Gastroesophageal sphincter (tissue), 4 donors: ENCODE measurements around the gene KLK6. TPM values are rescaled to one million over a fixed set of nuclear protein-coding genes. Genes with fewer than 3 reads are reported as not detected.

Source experiments
- ATAC-seq: fragments of 150-250 bp; one replicate; pipeline ENCODE4 v1.9.1; 2016; ENCODE audit warnings: mild to moderate bottlenecking, moderate library complexity
- H3K27ac ChIP-seq, 4 donors: fragments of 200-600 bp; sonication (generic) in 3 of 4; 1 replicate in 3 of 4; 2 replicates in 1 of 4; pipeline ENCODE4 v1.5.1; 2016 to 2019
- H3K27me3 ChIP-seq: fragments of 200-600 bp; sonication (generic); one replicate; pipeline ENCODE4 v1.5.1; 2019
- H3K36me3 ChIP-seq, 2 donors: fragments of 200-600 bp; sonication (generic); one replicate each; pipeline ENCODE4 v1.5.1; 2019; ENCODE audit warnings: control low read depth in 1 of 2
- H3K4me1 ChIP-seq, 3 donors: fragments of 200-600 bp; sonication (generic); 1 replicate in 2 of 3; 2 replicates in 1 of 3; pipeline ENCODE4 v1.5.1; 2016 to 2019; ENCODE audit warnings: control low read depth in 2 of 3
- H3K4me3 ChIP-seq, 2 donors: fragments of 200-600 bp; sonication (generic); one replicate each; pipeline ENCODE4 v1.5.1; 2019; ENCODE audit warnings: mild to moderate bottlenecking in 1 of 2, moderate library complexity in 1 of 2
- H3K9me3 ChIP-seq, 3 donors: fragments of 200-600 bp; sonication (generic); one replicate each; pipeline ENCODE4 v1.5.1; 2017 to 2019; ENCODE audit warnings: control low read depth in 2 of 3
- CTCF ChIP-seq, 4 experiments: fragments of 200-600 bp in 2 of 4; fragments of 450-650 bp in 2 of 4; sonication (generic) in 1 of 4; IDR thresholded peaks; one replicate each; pipeline ENCODE4 v1.5.1; 2017 to 2019; ENCODE audit warnings: antibody characterized with exemption in 4 of 4, mild to moderate bottlenecking in 2 of 4, moderate library complexity in 2 of 4
- EP300 ChIP-seq: sonication (generic); formaldehyde crosslinking; IDR thresholded peaks from one replicate; pipeline ENCODE4 v1.6.1; 2017; ENCODE audit warnings: antibody characterized with exemption, mild to moderate bottlenecking
- POLR2A ChIP-seq, 2 donors: fragments of 450-650 bp; IDR thresholded peaks; one replicate each; pipeline ENCODE4 v1.6.1; 2017; ENCODE audit warnings: antibody characterized with exemption in 2 of 2, mild to moderate bottlenecking in 2 of 2, moderate library complexity in 1 of 2
- POLR2AphosphoS5 ChIP-seq: sonication (generic); formaldehyde crosslinking; IDR thresholded peaks from one replicate; pipeline ENCODE4 v1.6.1; 2017; ENCODE audit warnings: antibody characterized with exemption
- WGBS, 2 donors: methylation state at CpG; one replicate each; pipeline ENCODE4 v1.1.5; 2018; ENCODE audit warnings: low coverage in 1 of 2; 5-methylcytosine and 5-hydroxymethylcytosine counted together
- total RNA-seq, 4 donors: library from RNA; depleted of rRNA; stranded (reverse); fragments of >200 nt; gene quantifications; one replicate each; pipeline ENCODE4 v1.1.0, GENCODE V29; 2016

Gene KLK6
- total RNA-seq, 4 donors from 2014 or later, result 1.1 to 7.8 TPM; not detected in 2

- Histone ChIP-seq H3K4me3 (no peak overlapping the region), H3K36me3 (no peaks in the 10 kb centered on the region), H3K4me1 (peaks cover 0 to 9% (median 0%) of the 10 kb centered on the region in 3 donors), H3K9me3 (no peaks in the 10 kb centered on the region), H3K27me3 (peaks cover 83% of the 10 kb centered on the region), H3K27ac (no peak overlapping the region)
- TF ChIP-seq POLR2AphosphoS5 (no peak), CTCF (IDR thresholded peaks at IDR 0.05) (no peak), EP300 (no peak), POLR2A (IDR thresholded peaks at IDR 0.05) (no peak)
- no peak for ATAC-seq
- 75 to 84% methylated on average over 2 of the region's 2 CpGs for WGBS, 2 donors
Observed at GRCh38 chr19:50925734-50926133, 43.7 kb downstream of the KLK6 start.

- 35 to 38% methylated on average over 3 to 6 of the region's 6 CpGs for WGBS, 2 donors
- H3K36me3 ChIP-seq, result no peaks in the 10 kb centered on the region
- TF ChIP-seq CTCF (IDR thresholded peaks at IDR 0.05), result no peak
- TF ChIP-seq POLR2A (IDR thresholded peaks at IDR 0.05), result no peak
- no peak for TF ChIP-seq POLR2AphosphoS5
- TF ChIP-seq EP300, result no peak
- peaks cover 82% of the 10 kb centered on the region for H3K27me3 ChIP-seq
- no peak overlapping the region for H3K27ac ChIP-seq
- no peaks in the 10 kb centered on the region for H3K9me3 ChIP-seq
- no peak overlapping the region for H3K4me3 ChIP-seq
- H3K4me1 ChIP-seq, result peaks cover 0 to 9% (median 0%) of the 10 kb centered on the region in 3 donors
- ATAC-seq, result no peak
Observed at GRCh38 chr19:50924586-50924985, 44.8 kb downstream of the KLK6 start.

GRCh38 chr19:50922317-50922853 is 47.0 kb downstream of the KLK6 start:
- H3K36me3 ChIP-seq, result no peaks in the 10 kb centered on the region
- ATAC-seq, result peak; percentile 69
- no peak overlapping the region for H3K27ac ChIP-seq
- peaks cover 0 to 9% (median 0%) of the 10 kb centered on the region in 3 donors for H3K4me1 ChIP-seq
- no peaks in the 10 kb centered on the region for H3K9me3 ChIP-seq
- H3K27me3 ChIP-seq, result peaks cover 79% of the 10 kb centered on the region
- TF ChIP-seq CTCF (IDR thresholded peaks at IDR 0.05), result peak in 3 of 4 experiments; percentile 41 to 82 (median 64)
- no peak for TF ChIP-seq EP300
- H3K4me3 ChIP-seq, result no peak overlapping the region
- WGBS, 2 donors, result 26 to 64% methylated on average over 10 to 19 of the region's 21 CpGs

GRCh38 chr19:50921426-50922316 is 47.7 kb downstream of the KLK6 start:
- H3K27ac ChIP-seq, result no peak overlapping the region
- TF ChIP-seq POLR2AphosphoS5 (no peak), CTCF (IDR thresholded peaks at IDR 0.05) (no peak), EP300 (no peak), POLR2A (IDR thresholded peaks at IDR 0.05) (no peak)
- no peak for ATAC-seq
- peaks cover 0 to 9% (median 0%) of the 10 kb centered on the region in 3 donors for H3K4me1 ChIP-seq
- H3K27me3 ChIP-seq, result peaks cover 79% of the 10 kb centered on the region
- H3K9me3 ChIP-seq, result no peaks in the 10 kb centered on the region
- H3K4me3 ChIP-seq, result no peak overlapping the region
- 1 to 6% methylated on average over 9 to 12 of the region's 12 CpGs for WGBS, 2 donors
- H3K36me3 ChIP-seq, result no peaks in the 10 kb centered on the region
